Lower leg skin (tissue), 4 donors: Measurements from ENCODE around the gene B4GALT4. TPM values are rescaled to one million over a fixed set of nuclear protein-coding genes. Genes with fewer than 3 reads are reported as not detected.
A peak's percentile ranks its signal among the peaks of the same experiment; 100 is the strongest.
"Not testable (repeated sequence)": the region's sequence is repeated elsewhere in the genome, so short reads cannot be mapped to it uniquely, and the experiment has no call there.

ENCODE experiments used
- DNase-seq, 2 donors: peaks; one replicate each; pipeline ENCODE4 v3.0.0-alpha.2; 2019; ENCODE audit warnings: low spot score in 2 of 2
- H3K4me3 ChIP-seq: fragments of 200-600 bp; sonication (generic); 2 replicates; pipeline ENCODE4 v1.5.1; 2017; ENCODE audit warnings: mild to moderate bottlenecking, low read depth; ENCODE audit not compliant: poor library complexity, severe bottlenecking
- CTCF ChIP-seq, 3 donors: fragments of 450-650 bp; IDR thresholded peaks; one replicate each; pipeline ENCODE4 v1.5.1; 2016; ENCODE audit warnings: antibody characterized with exemption in 3 of 3, mild to moderate bottlenecking in 3 of 3, moderate library complexity in 2 of 3
- POLR2A ChIP-seq, 2 donors: fragments of 450-650 bp; IDR thresholded peaks; one replicate each; pipeline ENCODE4 v1.6.1; 2016 to 2017; ENCODE audit warnings: antibody characterized with exemption in 2 of 2, mild to moderate bottlenecking in 1 of 2, moderate library complexity in 1 of 2
- WGBS, 2 donors: methylation state at CpG; one replicate each; pipeline ENCODE4 v1.1.5; 2018; 5-methylcytosine and 5-hydroxymethylcytosine counted together
- intact Hi-C: fragments of 100-400 bp; cut with DNase I; formaldehyde crosslinking; loops from one replicate; pipeline ENCODE4 v1.15.0; 2023; ENCODE audit warnings: low total_unique reads
- total RNA-seq, 4 donors: library from RNA; depleted of rRNA; stranded (reverse); fragments of >200 nt; gene quantifications; one replicate each; pipeline ENCODE4 v1.1.0, GENCODE V29; 2016

Gene B4GALT4
- total RNA-seq, 4 donors from 2014 or later, result 23.1 to 44.4 (median 38.2) TPM

- TF ChIP-seq CTCF (IDR thresholded peaks at IDR 0.05), result no peak
- TF ChIP-seq POLR2A (IDR thresholded peaks at IDR 0.05), result no peak
- H3K4me3 ChIP-seq, result no peak overlapping the region
- 55 to 68% methylated on average over 2 of the region's 2 CpGs for WGBS, 2 donors
- DNase-seq, result no peak
- intact Hi-C loops, result no loop called here
These were observed 16.4 kb upstream of the B4GALT4 start for GRCh38 chr3:119257111-119257510.

- intact Hi-C loops, result no loop called here
- no peak for TF ChIP-seq CTCF (IDR thresholded peaks at IDR 0.05)
- no peak for TF ChIP-seq POLR2A (IDR thresholded peaks at IDR 0.05)
- no peak for DNase-seq
- 92 to 94% methylated on average over 2 of the region's 2 CpGs for WGBS, 2 donors
- no peak overlapping the region for H3K4me3 ChIP-seq
These were observed 14.5 kb upstream of the B4GALT4 start for GRCh38 chr3:119255214-119255613.

GRCh38 chr3:119245778-119246177, 5.1 kb upstream of the B4GALT4 start:
- no peak for DNase-seq
- H3K4me3 ChIP-seq, result no peak overlapping the region
- intact Hi-C loops, result no loop called here
- 76 to 83% methylated on average over 2 of the region's 2 CpGs for WGBS, 2 donors
- TF ChIP-seq POLR2A (IDR thresholded peaks at IDR 0.05) (no peak), CTCF (IDR thresholded peaks at IDR 0.05) (no peak)

- intact Hi-C loops, result no loop called here
- no peak overlapping the region for H3K4me3 ChIP-seq
- TF ChIP-seq CTCF (IDR thresholded peaks at IDR 0.05) (no peak), POLR2A (IDR thresholded peaks at IDR 0.05) (no peak)
- no peak for DNase-seq
These were observed 3.0 kb upstream of the B4GALT4 start for GRCh38 chr3:119243712-119244111.

GRCh38 chr3:119243058-119243529, 2.4 kb upstream of the B4GALT4 start:
- H3K4me3 ChIP-seq, intact Hi-C loops, DNase-seq: not testable (repeated sequence)
- 67 to 77% methylated on average over 7 of the region's 7 CpGs for WGBS, 2 donors

GRCh38 chr3:119242387-119243057, 1.8 kb upstream of the B4GALT4 start:
- WGBS, 2 donors, result 89 to 90% methylated on average over 21 to 36 of the region's 49 CpGs
- intact Hi-C loops, H3K4me3 ChIP-seq, DNase-seq: not testable (repeated sequence)

- no peak for DNase-seq
- H3K4me3 ChIP-seq, result peak overlapping the region; percentile 77
- 2 to 3% methylated on average over 9 to 15 of the region's 16 CpGs for WGBS, 2 donors
- intact Hi-C loops, result no loop called here
- no peak for TF ChIP-seq CTCF (IDR thresholded peaks at IDR 0.05)
- TF ChIP-seq POLR2A (IDR thresholded peaks at IDR 0.05), result no peak
These were observed 532 bp downstream of the B4GALT4 start for GRCh38 chr3:119240101-119240590.
